ENCODE measurements around the gene DOCK10.

Gene DOCK10

DNA sequence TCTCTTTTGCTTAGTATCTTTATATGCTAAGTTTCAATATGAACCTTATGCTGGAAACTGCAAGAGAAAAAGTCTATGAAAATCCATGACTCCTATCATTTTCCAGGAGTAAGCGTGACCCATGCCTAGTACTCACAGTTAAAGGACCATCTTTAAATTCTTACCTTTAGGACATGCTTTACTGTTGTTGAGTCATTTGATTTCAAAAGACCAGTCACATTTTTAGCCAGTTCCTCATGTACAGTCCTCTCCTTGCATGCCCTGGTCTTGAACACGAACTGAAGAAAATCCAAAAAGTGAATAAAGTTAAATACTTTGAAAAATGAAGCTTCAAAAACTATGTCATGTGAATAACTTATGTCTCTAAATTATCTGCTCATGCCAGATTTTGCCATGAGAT is 208.3 kb downstream of the DOCK10 start:
- no peak for DNase-seq (ENCODE audit: low spot score)

DNA sequence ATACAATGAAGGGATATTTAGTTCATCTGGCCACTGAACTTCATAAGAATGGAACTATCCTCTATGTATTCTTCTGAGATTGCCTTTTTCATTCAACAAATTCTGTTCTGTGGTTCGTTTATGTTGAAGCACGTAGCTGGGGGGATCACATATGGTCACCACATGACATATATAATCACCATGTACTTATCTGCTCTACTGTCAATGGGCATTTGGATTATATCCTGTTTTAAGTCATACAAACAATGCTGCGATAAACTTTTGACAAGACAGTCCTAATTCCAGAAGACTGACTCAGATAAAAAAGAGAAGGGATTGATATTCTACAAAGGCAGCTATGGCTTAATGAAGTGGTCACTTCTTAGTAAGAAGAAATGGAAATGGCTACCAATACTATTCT is 210.1 kb downstream of the DOCK10 start:
- DNase-seq (ENCODE audit: low spot score), result no peak

DNA sequence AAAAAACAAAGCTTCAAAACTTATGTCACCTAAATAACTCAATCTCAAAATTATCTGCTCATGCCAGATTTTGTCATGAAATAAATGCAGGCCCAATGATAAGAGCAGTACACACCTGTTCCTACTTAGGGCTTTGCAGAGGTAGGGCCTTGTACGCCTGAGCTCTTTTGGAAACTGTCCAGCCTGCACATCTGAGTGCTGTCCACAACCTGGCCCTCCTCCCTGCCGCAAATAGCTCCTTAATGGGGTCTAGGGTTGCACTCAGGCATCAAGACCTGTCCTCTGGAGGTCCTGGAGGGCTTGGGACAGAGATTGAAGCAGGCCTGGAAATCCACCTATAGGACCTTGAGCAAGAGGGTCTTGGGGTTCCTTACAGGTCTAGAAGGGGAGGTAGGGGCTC is 210.7 kb downstream of the DOCK10 start:
- no peak for DNase-seq (ENCODE audit: low spot score)

DNA sequence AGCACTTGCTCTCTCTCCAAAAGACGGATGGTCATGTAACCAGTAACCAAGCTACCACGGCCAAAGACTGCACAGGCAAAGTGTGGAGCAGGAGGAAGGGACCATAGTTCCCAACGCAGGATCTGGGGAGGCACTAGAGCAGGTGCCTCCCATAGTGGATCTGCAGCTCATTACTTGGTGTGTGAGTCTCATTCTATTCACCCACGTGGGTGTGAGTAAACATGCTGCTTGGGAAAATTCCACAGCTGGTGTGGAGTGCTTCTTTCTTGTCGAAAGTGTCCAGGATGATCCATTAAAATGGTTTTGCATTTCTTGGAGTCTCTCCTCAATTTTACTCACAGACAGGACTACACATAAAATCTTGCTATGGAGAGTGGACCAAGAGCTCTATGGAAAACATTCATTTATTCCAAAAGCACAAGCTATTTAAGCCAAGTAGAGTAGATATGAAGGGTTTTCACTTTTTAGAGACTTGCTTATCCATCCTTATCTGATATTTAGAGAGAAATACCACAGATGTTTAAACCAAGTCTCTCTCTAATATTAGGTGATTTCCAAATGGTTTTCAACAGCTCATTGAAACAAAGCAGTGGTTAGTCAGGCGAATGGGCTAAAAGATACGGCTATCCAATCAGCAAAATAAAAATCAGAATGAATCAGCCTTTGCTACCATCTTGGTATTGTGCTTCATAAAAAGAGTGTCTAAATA is 221.8 kb downstream of the DOCK10 start:
- no peak for DNase-seq (ENCODE audit: low spot score)

DNA sequence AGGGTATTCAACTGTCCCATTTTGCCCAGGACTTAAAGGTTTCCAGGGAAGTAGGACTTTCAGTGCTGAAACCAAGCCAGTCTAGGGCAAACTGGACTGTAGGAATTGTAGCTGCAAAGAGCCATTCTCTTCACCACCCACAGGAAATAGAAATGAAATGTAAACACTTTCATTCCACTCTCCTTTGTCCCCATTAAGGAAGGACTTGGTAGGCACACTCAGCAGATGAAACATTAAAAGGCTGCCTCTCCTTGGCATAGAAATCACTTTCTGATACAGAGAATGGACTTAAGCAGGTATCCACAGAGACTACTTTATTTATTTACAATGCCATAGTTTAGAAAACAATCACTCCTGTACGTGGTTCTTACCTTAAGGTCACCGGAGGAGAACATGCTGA is 223.2 kb downstream of the DOCK10 start:
- no peak for DNase-seq (ENCODE audit: low spot score)

DNA sequence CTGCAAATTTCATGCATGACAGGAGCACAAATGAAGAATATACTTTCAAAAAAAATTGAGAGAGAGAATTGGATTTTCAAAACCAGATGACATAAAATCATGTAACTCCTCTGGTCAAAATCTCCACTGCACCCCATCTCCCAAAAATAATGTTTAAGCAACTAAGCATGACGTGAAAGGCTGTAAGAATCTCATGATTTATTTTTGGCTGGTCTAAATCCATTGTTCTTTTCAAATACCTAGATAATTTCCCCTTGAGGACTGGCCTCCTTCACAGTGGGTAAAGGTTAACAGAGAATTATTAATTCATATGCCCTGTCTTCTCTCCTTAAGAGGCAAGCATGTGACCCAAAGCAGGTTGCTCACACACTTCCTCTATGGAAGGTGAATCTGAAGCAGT is 224.6 kb downstream of the DOCK10 start:
- no peak for DNase-seq (ENCODE audit: low spot score)

DNA sequence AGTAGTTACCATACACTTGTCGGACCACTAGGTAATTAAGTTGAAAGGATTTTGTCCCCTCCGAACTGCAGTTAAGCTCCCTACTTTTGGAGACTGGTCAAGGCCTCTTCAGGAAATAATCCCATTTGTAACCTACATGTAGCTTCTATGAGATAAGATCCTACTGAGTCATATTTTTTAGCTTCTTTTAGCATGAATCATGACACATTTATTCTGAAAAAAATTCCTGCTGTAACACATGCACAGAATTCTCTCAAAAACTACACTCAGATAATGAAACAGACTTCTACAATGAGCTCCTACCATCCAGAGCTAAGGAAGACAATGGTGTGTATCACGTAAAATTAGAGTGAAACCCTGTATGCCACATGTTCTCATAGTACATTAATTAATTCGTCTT is 225.5 kb downstream of the DOCK10 start:
- DNase-seq (ENCODE audit: low spot score), result no peak

DNA sequence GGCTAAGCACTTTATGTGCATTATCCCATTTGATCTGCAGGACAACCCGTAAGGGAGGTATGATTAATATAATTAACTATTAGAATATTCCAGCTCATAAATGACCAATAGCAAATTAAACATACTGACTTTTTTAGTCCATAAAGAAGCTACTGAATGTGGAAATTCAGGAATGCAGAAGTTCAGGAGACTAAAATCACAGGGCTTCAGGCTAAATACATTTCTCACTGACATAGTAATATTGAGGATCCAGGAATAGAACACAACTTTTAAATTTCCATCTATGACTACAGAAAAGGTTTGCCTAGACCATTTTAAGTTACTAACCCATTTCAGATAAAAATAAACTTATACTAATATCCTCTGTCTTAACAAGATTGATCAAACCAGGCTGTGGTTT is 228.7 kb downstream of the DOCK10 start:
- no peak for DNase-seq (ENCODE audit: low spot score)

DNA sequence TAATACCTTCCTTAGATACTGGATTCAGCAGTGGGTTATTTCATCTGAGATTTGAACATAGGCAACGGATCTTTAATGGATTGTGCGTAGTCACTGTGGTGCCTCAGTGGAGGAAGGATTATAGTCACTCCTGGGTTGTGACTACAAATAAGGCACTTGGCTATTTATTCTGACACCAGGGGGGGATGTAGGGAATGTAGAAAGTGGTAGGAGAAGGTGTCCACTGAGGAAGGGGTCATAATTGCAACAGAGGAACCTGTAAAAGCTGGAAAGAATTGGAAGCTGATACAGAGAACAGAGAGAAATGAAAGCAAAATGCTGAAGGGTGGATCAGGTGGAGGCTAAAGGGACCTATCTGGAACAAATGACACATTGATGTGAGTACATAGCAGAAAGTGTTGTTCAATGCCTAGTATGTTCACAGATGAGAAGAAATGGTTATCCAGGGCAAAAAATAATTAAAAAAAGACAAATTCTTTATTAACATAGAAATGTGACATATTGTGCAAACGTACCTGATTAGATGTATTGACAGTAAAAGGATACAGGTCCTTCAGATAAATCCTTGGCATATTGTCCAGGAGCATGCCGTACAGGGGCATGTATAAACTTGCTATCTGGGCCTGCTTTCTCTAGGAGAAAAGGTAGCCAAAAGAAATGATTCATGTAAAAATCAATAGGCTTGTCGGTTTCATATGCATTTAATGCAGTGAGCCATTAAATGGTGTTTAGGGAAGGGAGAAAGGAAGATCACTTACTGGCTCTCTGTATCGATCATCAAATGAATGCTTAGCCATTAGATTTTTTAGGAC is 234.9 kb downstream of the DOCK10 start:
- DNase-seq (ENCODE audit: low spot score), result no peak

DNA sequence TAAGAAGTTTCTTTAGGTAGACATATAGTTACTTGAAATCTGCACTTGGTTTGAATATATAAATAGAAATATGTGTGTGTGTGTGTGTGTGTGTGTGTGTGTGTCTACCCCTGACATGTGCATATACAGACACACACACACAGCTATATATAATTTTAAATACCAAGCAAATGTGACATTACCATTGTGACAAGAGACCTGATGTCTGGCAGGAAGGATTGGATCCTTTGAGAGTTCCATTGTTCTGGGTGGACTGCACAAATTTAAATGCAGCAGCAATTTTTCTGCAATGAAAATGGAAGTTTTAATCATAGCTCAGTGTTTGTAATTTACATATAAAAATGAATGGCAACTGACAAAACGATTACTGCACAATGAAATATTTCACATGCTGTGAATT is 238.3 kb downstream of the DOCK10 start:
- DNase-seq (ENCODE audit: low spot score), result no peak

DNA sequence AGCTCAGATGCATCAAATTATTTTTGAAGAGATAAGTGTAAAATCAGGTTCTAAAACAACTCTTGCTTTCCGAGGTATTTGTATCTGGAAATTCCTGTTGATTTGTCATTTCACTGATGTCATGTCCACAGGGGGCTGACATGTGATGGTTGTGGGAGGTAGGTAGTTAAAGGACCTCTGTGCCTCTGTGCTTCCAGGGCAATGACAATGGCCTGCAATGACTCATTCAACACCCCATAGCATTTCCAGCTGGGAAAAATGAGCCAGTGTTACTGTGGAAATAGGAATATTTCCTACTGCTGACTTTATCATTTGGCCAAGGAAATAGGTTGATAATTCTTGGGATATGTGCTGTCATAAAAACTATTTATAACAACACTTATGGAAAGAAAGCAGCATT is 239.9 kb downstream of the DOCK10 start:
- no peak for DNase-seq (ENCODE audit: low spot score)

DNA sequence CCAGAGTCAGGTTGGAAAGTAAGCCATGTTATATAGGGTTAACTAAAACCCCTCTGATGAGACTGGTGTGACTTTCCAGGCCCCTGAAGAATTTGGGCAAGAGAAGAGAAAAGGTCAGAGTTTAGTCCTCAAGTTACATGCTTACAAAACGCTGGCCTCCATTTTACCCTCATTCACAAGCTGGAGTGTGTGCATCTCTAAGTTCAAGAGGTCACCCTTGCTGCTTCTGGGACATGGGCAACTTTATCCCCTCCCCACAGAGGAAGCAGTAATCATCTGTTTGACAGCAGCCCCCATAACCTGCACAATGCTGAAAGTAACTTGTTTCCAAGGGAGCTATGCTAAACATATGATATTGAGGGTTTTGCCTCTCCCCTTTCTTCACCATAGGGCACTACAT is 240.9 kb downstream of the DOCK10 start:
- DNase-seq (ENCODE audit: low spot score), result no peak

DNA sequence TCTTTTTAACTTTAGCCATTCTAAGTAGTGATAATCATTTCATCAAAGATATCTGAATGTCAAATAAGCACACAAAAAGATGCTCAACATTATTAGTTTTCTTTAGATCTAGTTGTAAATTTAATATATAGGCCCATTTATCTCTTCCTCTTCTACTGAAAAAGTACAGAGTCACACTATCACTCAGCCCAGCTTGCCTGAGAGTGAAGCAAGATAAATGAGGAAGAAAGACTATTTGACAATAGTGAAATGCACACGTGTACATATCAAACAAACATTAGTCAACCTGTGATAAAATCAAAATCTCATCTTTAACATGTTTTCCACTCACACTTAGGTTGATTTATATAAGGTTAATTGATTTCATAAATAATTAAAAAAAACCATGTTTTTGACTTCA is 242.6 kb downstream of the DOCK10 start:
- DNase-seq (ENCODE audit: low spot score), result no peak

DNA sequence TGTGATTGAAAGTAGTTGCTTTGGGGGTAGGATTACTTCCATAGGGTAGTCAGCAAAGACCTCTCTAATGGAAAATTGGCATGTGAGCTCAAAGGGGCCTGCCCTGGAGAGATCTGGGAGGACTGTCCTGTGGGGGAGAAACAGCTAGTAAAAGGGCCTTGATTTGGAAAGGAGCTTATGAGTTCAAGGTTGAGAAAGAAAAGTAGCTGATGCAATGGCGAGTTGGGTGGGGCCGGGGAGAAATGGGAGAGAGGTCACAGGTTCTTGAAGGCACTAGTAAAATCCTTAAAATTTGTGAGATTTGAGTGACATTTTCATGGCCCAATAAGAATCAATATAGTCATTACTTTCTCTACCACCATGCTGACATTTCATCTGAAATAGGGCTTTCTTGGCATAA is 244.1 kb downstream of the DOCK10 start:
- DNase-seq (ENCODE audit: low spot score), result no peak

DNA sequence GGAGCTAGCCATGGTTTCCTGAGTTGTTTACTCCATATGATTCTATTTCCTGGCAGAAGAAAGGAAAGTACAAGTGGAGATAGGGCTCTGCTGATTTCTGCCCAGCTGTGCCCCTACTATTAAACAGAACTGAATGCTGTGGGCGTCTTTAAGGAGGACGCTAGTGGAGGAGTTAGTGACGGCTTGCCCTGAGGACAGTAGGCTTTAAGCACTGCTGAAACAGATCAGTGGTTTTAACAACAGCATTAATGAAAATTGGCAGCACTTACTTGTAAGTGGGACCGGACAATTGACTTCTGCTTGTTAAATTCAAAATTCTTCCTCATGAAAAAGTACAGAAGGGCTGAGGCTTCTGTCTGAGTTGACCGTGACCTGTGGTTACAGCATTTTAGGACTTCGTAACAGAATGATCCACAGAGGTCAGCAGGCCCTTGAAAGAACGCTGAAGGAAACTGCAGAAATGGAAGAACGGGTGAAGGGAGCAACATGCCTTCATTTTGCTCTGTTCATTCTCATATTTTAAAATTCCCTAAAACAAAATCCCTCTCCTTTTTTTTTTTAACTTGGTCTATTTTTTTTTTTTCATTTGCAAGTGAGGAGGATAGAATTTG is 245.5 kb downstream of the DOCK10 start:
- DNase-seq (ENCODE audit: low spot score), result no peak

DNA sequence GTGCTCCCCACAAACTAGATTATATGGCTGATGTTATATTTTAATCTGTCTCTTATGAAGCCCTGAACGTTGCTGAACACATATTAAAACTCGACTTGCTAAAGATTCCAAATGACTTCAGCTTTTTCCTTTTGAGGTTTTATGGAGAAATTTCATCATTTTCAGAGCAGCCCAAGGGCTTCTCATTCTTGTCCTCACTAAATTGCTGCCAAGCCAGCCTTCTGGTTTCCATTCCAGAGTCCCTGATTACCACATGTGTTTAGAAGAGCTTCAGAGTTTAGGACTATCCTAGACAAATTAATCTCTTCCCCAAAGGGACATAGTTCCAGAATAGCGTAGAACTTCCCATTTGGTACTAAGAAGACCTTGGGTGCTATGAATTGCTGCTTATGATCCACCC is 248.3 kb downstream of the DOCK10 start:
- DNase-seq (ENCODE audit: low spot score), result no peak

DNA sequence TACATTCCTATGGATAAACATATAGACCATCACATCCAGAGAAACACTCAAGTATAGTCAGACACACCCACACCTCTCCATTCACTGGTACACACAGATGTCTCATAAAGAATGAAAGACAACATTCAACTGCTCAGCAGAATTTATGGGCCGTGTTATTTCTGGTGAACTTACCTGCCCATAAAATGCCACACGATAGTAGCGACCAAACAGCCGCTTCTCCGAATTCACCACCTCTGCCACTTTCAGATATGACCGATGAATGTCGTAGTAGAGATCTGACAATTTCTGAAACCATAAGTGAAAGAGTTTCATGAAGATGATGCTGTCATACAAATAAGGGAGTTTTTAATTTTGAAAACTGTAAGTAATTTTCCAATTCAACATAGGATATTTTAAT is 255.4 kb downstream of the DOCK10 start:
- no peak for DNase-seq (ENCODE audit: low spot score)

DNA sequence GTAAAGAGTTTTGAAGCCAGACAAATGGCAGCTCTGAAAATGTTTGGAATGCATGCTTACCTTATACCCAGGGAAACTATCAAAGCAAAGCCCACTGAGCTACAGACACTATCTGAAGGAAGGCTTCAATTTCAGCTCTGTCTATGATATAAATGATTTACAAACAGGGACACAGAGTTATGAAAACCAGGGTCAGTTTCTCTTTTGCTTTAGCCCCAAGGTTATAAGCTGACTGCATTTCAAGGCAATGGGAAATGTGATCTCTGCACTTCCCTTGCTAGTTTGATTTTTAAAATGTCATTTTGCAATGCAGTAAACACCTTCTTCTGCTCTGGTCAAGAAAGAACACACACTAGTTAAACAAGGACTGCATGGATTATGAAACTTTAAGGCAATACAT is 260.9 kb downstream of the DOCK10 start:
- no peak for DNase-seq (ENCODE audit: low spot score)

DNA sequence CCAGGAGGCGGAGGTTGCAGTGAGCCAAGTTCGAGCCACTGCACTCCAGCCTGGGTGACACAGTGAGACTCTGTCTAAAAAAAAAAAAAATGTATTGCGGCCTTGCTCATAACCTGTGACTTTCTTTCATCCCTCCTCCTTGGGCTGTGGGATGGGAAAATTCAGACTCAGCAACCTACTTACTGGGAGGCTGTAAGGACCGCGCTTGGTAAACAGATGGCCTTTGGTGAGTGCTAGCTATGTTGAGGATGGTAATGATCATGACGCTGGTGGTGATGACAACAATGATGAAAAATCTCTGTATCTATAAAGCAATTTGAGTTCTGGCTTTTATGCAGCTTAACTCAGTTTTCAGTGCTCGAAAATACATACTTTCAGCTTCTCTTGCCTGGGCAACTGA is 261.4 kb downstream of the DOCK10 start:
- DNase-seq (ENCODE audit: low spot score), result peak; percentile 20

DNA sequence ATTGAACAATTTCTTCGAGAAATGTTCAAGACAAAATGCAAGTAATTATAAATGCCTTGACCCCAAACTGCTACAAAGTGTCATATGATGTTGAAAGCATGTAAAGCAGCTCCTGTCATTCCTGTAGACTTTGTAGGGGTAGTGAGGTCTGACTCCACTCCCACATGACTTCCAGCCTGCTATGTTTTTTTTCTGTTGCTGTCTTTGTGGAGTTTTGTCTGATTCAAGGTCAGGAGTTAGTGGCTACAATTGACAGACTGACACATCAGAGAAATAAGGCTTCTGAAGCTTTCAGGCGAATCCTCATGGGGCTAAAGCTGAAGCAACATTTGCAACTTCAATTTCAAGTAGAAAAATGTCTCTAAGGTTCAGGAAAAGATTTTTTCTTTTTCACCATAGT is 262.2 kb downstream of the DOCK10 start:
- no peak for DNase-seq (ENCODE audit: low spot score)

DNA sequence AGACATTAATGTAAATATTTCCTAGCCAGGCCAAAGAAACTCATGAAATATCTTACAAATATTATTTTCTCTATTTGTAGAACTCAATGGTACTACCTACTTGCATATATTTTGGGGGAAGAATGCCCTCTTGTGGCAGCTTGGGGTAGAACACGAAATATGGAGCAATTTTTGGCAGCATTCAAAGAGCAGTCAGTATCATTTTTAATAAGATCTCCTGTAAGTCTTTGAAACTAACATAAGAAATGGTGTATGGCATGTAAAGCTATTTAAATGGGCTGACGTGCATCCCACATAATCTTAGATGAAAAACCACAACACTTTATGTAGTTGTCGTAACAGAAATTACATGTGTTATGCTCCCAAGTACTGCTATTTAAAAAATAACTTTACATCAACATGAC is 263.8 kb downstream of the DOCK10 start:
- DNase-seq (ENCODE audit: low spot score), result peak; percentile 61

DNA sequence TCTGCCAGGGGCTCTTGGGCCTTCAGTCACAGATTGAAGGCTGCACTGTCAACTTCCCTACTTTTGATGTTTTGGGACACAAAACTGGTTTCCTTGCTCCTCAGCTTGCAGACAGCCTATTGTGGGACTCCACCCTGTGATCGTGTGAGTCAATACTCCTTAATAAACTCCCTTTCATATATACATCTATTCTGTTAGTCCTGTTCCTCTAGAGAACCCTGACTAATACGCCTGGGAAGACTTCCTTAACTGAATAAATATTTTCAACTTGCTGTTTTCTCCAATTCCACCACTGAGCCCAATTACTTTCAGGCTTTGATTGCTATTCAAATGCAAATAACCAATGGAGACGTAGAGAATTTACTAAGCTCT is 264.7 kb downstream of the DOCK10 start:
- no peak for DNase-seq (ENCODE audit: low spot score)

DNA sequence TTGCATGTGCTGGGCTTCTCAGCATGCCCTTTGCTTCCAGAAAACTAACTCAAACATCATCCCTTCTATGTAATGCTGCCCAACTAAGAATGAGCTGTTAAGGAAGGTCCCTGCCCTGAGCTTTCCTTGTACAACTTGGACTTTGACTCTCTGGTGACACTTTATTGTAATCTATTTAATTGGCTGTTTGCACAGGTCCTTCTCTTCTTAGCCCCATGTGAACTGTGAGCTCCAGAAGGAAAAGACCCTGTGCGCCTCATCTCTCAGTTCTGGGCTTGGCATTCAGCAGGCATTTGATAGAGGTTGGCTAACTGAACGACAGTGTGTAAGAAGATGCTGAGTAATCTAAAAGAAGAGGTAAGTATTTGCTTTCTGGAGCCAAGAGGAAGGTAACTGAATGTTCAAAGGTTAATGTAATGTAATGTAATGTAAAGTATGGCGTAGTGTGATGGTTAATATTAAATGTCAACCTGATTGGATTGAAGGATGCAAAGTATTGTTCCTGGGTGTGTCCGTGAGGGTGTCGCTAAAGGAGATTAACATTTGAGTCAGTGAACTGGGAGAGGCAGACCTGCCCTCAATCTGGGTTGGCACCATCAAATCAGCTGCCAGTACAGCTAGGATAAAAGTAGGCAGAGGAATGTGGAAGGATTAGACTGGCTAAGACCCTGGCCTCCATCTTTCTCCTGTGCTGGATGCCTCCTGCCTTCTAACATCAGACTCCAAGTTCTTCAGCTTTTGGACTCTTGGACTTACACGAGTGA is 265.3 kb downstream of the DOCK10 start:
- no peak for DNase-seq (ENCODE audit: low spot score)
